SU-DHL-6 (cell line): ENCODE measurements around the gene DCDC2C.

ENCODE experiments used
- H2AFZ ChIP-seq: fragments of 200-600 bp; sonication (generic); 2 replicates; pipeline ENCODE4 v1.6.1; 2014; ENCODE audit warnings: low read depth, mild to moderate bottlenecking, moderate library complexity, mixed read lengths, antibody characterized with exemption, low read length; ENCODE audit not compliant: severe bottlenecking
- H3F3A ChIP-seq: fragments of 200-600 bp; shearing (Covaris generic); 2 replicates; pipeline ENCODE4 v1.6.0; 2016; ENCODE audit warnings: antibody characterized with exemption, mild to moderate bottlenecking; ENCODE audit not compliant: insufficient read depth
- H3K27ac ChIP-seq: fragments of 200-600 bp; sonication (generic); 2 replicates; pipeline ENCODE4 v1.5.1; 2016; ENCODE audit warnings: low read depth, mild to moderate bottlenecking, low read length, moderate library complexity, mixed read lengths
- H3K27me3 ChIP-seq: fragments of 200-600 bp; sonication (generic), shearing (Covaris generic); 2 replicates; pipeline ENCODE4 v1.6.0; 2014; ENCODE audit warnings: mild to moderate bottlenecking, low read length
- H3K36me3 ChIP-seq: fragments of 200-600 bp; sonication (generic); 2 replicates; pipeline ENCODE4 v1.6.1; 2014; ENCODE audit warnings: mild to moderate bottlenecking, low read length, mixed read lengths
- H3K4me2 ChIP-seq: fragments of 300-600, 200-600 bp; shearing (Covaris generic), sonication (generic); 2 replicates; pipeline ENCODE4 v1.6.0; 2014; ENCODE audit warnings: low read length, low read depth, mild to moderate bottlenecking; ENCODE audit not compliant: poor library complexity, severe bottlenecking
- H3K4me3 ChIP-seq: fragments of 200-600 bp; sonication (generic); 2 replicates; pipeline ENCODE4 v1.5.1; 2014; ENCODE audit warnings: antibody characterized with exemption, low read length, mild to moderate bottlenecking, mixed read lengths; ENCODE audit not compliant: insufficient read depth, poor library complexity, severe bottlenecking
- H3K79me2 ChIP-seq: fragments of 200-600 bp; sonication (generic); 2 replicates; pipeline ENCODE4 v1.6.1; 2014; ENCODE audit warnings: mild to moderate bottlenecking, low read length, moderate library complexity; ENCODE audit not compliant: insufficient read depth
- H3K9ac ChIP-seq: fragments of 200-600 bp; sonication (generic); 2 replicates; pipeline ENCODE4 v1.7.0; 2014; ENCODE audit warnings: mild to moderate bottlenecking, low read length
- H3K9me2 ChIP-seq: fragments of 200-600 bp; sonication (generic); replicated peaks from 2 replicates; pipeline ENCODE4 v1.6.1; 2014; ENCODE audit warnings: low read length; ENCODE audit not compliant: insufficient read depth
- H3K9me3 ChIP-seq: fragments of 200-600 bp; sonication (generic); 2 replicates; pipeline ENCODE4 v1.6.1; 2014; ENCODE audit warnings: low read length, mixed read lengths; ENCODE audit not compliant: insufficient read depth
- H4K20me1 ChIP-seq: fragments of 200-600 bp; sonication (generic); 2 replicates; pipeline ENCODE4 v1.6.1; 2014; ENCODE audit warnings: low read depth, mild to moderate bottlenecking, antibody characterized with exemption, low read length, moderate library complexity, mixed read lengths
- CTCF ChIP-seq: fragments of 200-600 bp; sonication (generic); IDR thresholded peaks from one replicate; pipeline ENCODE4 v1.5.1; 2017; ENCODE audit warnings: antibody characterized with exemption, mild to moderate bottlenecking, low read length, moderate library complexity; ENCODE audit not compliant: insufficient read depth, poor library complexity, severe bottlenecking
- EZH2phosphoT487 ChIP-seq: fragments of 200-600 bp; sonication (generic), shearing (Covaris generic); conservative IDR thresholded peaks from 2 replicates; pipeline ENCODE4 v1.6.1; 2018; ENCODE audit warnings: mild to moderate bottlenecking, antibody characterized with exemption, low read length, moderate library complexity, mixed read lengths

DCDC2C gene

GRCh38 chr2:3785890-3786273 lies 82.5 kb downstream of the DCDC2C start:
- H3F3A ChIP-seq = no peaks in the 10 kb centered on the region

GRCh38 chr2:3787768-3788167 lies 84.4 kb downstream of the DCDC2C start:
- no peaks in the 10 kb centered on the region for H3F3A ChIP-seq
- no peaks in the 10 kb centered on the region for H3K9me3 ChIP-seq
- H3K27me3 ChIP-seq = no peaks in the 10 kb centered on the region
- H4K20me1 ChIP-seq = no peaks in the 10 kb centered on the region; the same call in 1 of the 2 replicates
- no peaks in the 10 kb centered on the region for H3K9me2 ChIP-seq
- no peak overlapping the region for H3K27ac ChIP-seq
- no peak overlapping the region for H3K9ac ChIP-seq
- H3K36me3 ChIP-seq = no peaks in the 10 kb centered on the region
- H3K79me2 ChIP-seq = no peaks in the 10 kb centered on the region
- no peak overlapping the region for H3K4me2 ChIP-seq
- H2AFZ ChIP-seq = no peak overlapping the region
- no peak for TF ChIP-seq EZH2phosphoT487
- TF ChIP-seq CTCF = no peak
- H3K4me3 ChIP-seq = no peak overlapping the region

More at GRCh38 chr2:3785890-3786273, 82.5 kb downstream of the DCDC2C start:
- Histone ChIP-seq H3K9ac (no peak overlapping the region), H3K9me3 (no peaks in the 10 kb centered on the region), H3K4me2 (no peak overlapping the region), H3K27me3 (no peaks in the 10 kb centered on the region), H2AFZ (no peak overlapping the region), H4K20me1 (no peaks in the 10 kb centered on the region; the same call in 1 of the 2 replicates), H3K36me3 (no peaks in the 10 kb centered on the region), H3K4me3 (no peak overlapping the region), H3K79me2 (no peaks in the 10 kb centered on the region), H3K27ac (no peak overlapping the region), H3K9me2 (no peaks in the 10 kb centered on the region)
- TF ChIP-seq EZH2phosphoT487 (no peak), CTCF (no peak)

GRCh38 chr2:3789256-3789655 lies 85.9 kb downstream of the DCDC2C start:
- no peak overlapping the region for H3K9ac ChIP-seq
- no peaks in the 10 kb centered on the region for H3K36me3 ChIP-seq
- no peak overlapping the region for H3K4me3 ChIP-seq
- no peaks in the 10 kb centered on the region for H3F3A ChIP-seq
- H3K27me3 ChIP-seq = no peaks in the 10 kb centered on the region
- TF ChIP-seq CTCF (no peak), EZH2phosphoT487 (no peak)
- no peaks in the 10 kb centered on the region for H3K79me2 ChIP-seq
- H4K20me1 ChIP-seq = no peaks in the 10 kb centered on the region; the same call in 1 of the 2 replicates
- no peaks in the 10 kb centered on the region for H3K9me3 ChIP-seq
- no peak overlapping the region for H3K27ac ChIP-seq
- no peaks in the 10 kb centered on the region for H3K9me2 ChIP-seq
- no peak overlapping the region for H3K4me2 ChIP-seq
- H2AFZ ChIP-seq = no peak overlapping the region
